T-helper 2 cell treated with Interferon-gamma antibody and Interleukin-4, amounts not matched to agents 100 ng/mL and 5 ng/mL, for 36 hours (primary cell): Measurements from ENCODE around the gene SDCBP2. TPM values are rescaled to one million over a fixed set of nuclear protein-coding genes. Genes with fewer than 3 reads are reported as not detected.

Experiments used
- intact Hi-C: fragments of 100-400 bp; cut with micrococcal nuclease; formaldehyde crosslinking; loops from one replicate; pipeline ENCODE4 v1.15.1; 2023
- total RNA-seq: library from RNA; stranded (reverse); gene quantifications from 2 replicates; pipeline ENCODE4 v1.2.3, GENCODE V29; 2022

SDCBP2 gene
- total RNA-seq, 1 donor from 2014 or later = 3.7 TPM

GRCh38 chr20:1315804-1316203 is 13.1 kb downstream of the SDCBP2 start:
- intact Hi-C loops = no loop called here

DNA sequence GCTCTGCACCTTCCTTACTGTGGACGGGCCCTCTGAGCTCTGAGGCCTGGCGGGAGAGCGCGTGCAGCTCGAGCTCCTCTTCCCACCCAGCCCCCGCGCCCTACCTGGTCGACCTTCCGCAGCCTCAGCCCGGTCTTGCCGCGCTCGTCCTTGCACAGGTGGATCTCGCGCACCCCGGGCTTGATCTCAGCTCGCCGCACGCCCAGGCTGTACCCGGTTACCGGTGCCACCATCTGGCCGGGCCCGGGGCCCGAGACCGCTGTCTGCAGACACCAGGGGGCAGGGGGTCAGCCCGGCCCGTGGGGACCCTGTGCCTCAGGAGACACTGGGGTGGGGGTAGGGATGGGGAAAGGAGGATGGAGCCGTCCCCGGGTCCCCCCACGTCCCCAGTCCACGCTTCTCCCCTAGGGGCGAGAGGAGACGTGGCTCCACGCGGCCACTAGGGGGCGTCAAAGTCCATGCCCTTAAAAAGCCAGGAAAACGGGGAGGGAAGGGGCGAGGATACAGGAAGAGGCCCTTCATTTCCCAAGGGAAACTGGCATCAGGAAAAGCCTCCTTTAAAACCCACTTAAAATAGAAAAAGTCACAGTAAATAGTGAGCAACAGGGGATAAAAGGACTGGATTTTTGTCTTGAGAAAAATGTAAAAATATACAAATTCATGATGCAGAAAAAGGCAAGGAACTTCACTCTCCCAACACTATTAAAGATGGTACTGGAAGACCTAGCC is 15.5 kb downstream of the SDCBP2 start:
- intact Hi-C loops = loop anchor here (1.0 to 5.0 kb wide), 5 partner anchors 12 to 190 kb away; partner anchors contain the start of genes FKBP1A and NSFL1C

- intact Hi-C loops = loop anchor here (1.0 to 5.0 kb wide), 5 partner anchors 12 to 190 kb away; partner anchors contain the start of genes FKBP1A and NSFL1C
These were observed 16.1 kb downstream of the SDCBP2 start for GRCh38 chr20:1312904-1313235.

DNA sequence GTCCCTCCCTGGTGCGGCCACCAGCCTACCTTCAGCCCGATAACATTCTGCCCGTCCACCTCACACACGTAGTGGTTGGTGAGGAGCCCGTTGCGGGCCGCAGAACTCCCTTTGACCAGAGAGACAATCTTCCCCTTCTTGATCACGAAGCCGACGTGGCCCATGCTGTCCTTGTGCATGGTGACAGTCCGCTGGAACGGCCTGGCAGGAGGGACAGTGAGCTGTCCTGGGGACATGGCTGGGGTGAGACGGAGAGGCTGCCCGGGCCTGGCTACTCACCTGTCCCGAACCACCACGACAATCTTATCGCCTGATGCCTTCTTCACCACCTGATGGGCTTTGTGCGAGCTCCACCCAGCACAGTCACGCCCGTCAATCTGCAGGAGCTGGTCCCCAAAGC is 16.6 kb downstream of the SDCBP2 start:
- intact Hi-C loops = loop anchor here (5.0 kb wide), 1 partner anchor 80 kb away; the partner anchor contains the start of gene FKBP1A

GRCh38 chr20:1310506-1311190 is 18.3 kb downstream of the SDCBP2 start:
- intact Hi-C loops = loop anchor here (5.0 kb wide), 1 partner anchor 82 kb away; the partner anchor contains the start of gene FKBP1A

- intact Hi-C loops = loop anchor here (5.0 kb wide), 1 partner anchor 82 kb away; the partner anchor contains the start of gene FKBP1A
These were observed 18.9 kb downstream of the SDCBP2 start for GRCh38 chr20:1310071-1310470.

- intact Hi-C loops = no loop called here
These were observed 19.5 kb downstream of the SDCBP2 start for GRCh38 chr20:1309439-1309847.

DNA sequence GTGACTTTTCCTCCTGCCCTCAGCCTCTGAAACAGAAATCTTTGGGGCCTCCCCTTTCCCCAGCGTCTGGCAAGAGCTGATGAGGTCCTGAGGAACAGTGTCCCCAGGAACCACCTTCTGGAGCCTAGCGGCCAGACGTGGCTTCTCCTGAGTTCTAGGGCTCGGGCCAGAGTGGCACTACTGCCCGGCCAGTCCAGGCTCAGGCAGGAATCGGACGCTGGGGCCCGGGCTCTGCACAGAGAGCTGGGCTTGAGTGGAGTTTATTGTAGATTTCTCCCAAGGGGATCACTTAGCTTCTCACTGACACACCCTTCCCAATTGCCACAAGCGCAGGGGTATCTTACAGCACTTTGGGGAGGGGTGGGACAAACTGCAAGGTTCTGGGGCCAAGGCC is 20.2 kb downstream of the SDCBP2 start:
- intact Hi-C loops = no loop called here

DNA sequence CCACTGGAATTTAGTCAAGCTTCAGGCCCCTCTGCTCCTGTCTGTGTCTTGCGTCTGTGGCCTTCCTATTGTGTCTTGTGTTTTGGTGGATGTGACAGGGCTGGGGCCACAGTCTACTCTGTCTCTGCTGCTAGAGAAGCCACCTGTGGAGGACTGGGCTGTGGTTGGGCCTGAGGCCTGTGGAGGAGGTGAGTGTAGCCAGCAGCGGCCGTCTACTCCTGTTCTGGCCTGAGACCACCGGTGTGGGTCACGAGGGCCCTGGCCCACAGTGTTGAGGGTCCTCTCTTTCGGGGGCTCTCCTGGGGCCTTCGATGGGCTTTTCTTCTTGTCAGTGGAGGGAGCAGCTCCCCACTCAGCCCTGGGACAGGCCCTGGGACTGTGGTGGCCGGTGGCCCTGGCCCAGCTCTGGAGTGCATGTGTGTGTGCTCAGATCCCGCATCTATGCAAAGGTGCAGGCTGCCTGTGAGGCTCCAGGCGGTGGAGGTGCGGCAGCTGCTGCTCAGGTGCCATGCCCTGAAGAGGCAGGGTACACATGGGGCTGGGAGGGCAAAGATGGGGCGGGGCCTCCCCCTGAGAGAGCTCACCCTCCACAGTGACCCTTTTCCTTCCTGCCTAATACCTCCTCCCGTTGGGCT is 20.8 kb downstream of the SDCBP2 start:
- intact Hi-C loops = no loop called here

GRCh38 chr20:1307571-1307971 is 21.4 kb downstream of the SDCBP2 start:
- intact Hi-C loops = no loop called here

- intact Hi-C loops = no loop called here
These were observed 21.8 kb downstream of the SDCBP2 start for GRCh38 chr20:1307171-1307570.

DNA sequence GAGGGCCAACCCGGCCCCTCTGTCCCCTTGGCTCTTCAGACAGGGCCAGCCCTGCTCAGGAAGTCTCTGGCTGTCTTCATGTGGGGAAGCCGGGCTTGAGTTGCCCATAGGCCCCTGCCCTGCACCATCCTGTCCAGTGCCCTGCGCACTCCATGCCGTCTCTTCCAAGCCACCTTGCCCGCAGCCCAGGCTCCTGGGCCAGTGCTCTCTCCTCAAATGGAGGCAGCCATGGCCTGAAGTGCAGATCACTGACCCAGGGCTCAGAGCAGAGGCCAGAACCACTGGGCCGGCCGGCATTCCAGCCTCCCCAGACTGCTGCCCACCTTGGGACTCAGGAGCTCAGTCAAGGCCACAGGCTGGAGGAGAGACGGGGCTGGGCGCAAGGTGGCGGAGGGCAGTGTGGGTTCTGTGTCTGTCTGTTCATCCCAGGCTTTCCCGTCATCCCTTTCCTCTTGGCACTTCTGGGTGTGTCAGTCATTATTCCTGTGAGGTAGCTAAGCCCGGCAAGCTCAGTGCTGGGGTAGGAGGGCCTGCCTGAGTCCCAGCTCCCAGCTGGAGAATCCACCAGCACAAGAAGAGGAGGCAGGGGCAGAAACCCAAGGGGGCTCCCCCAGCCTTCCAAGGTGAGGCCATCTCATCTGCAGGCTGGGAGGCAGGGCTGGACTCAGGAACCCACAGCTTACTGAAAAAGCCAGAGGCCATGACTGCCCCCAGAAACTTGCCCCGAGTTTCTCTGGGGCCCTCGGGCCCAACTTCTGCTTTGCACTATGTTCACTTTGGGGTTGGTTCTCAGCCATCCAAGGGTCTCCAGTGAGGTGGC is 22.4 kb downstream of the SDCBP2 start:
- intact Hi-C loops = no loop called here

GRCh38 chr20:1305712-1306111 is 23.2 kb downstream of the SDCBP2 start:
- intact Hi-C loops = no loop called here

GRCh38 chr20:1304710-1305515 is 24.0 kb downstream of the SDCBP2 start:
- intact Hi-C loops = no loop called here

GRCh38 chr20:1302685-1303541 is 26.0 kb downstream of the SDCBP2 start:
- intact Hi-C loops = no loop called here

GRCh38 chr20:1301031-1301529 is 27.9 kb downstream of the SDCBP2 start:
- intact Hi-C loops = no loop called here

- intact Hi-C loops = no loop called here
These were observed 28.7 kb downstream of the SDCBP2 start for GRCh38 chr20:1300083-1300840.

- intact Hi-C loops = no loop called here
These were observed 29.4 kb downstream of the SDCBP2 start for GRCh38 chr20:1299522-1299921.
